ENCODE results near the gene PLEKHS1.
"Not testable (repeated sequence)": the region's sequence is repeated elsewhere in the genome, so short reads cannot be mapped to it uniquely, and the experiment has no call there.

The PLEKHS1 gene

DNA sequence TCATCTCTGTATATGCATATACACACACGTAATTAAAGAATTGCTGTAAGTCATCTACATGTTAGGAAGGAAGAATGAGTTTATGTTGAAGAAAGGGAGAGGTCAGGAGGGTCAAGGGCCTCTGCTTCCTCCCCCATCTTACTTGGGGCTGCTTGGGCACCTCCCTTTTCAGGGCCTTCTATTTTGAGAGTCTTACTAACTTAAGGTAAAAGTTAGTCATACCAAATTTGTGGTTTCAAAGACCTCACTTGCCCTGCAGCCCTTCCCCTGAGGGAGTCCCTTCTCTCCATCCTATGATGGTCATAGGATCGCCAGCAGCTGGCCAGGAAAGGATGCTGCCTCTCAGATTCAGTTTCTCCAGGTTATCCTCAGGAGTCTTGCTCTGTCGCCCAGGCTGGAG is 2.6 kb downstream of the PLEKHS1 start:
- CTCF ChIA-PET = no interaction called here

DNA sequence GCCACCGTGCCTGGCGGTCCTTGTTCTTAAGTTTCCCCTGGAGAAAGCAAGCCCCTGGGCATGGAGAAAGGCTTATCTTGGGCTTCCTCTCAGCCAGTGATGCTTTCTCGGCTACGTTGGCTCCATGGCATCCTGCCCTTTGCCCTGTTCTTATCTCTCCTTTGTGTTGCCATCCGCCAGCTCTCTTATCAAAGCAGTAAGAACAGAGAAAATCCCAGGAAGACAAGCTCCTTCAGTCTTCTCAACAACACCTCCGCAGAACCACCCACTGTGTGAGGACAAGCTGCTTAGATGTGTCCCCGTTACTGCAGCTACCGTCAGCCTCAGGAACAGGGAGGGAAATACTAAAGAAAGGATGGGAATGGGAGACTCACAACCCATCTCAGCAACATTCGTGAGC is 3.3 kb downstream of the PLEKHS1 start:
- H3K27ac Mint-ChIP-seq = no peak overlapping the region
- no peaks in the 10 kb centered on the region for H3K36me3 Mint-ChIP-seq
- peaks cover 28% of the 10 kb centered on the region for H3K27me3 Mint-ChIP-seq
- CTCF ChIA-PET = no interaction called here
- H3K4me1 Mint-ChIP-seq = no peaks in the 10 kb centered on the region
- H3K4me3 Mint-ChIP-seq = no peak overlapping the region
- H3K9me3 Mint-ChIP-seq = no peaks in the 10 kb centered on the region
- no peak for DNase-seq

More for the DNA sequence above, 2.6 kb downstream of the PLEKHS1 start:
- H3K9me3 Mint-ChIP-seq = no peaks in the 10 kb centered on the region
- no peaks in the 10 kb centered on the region for H3K36me3 Mint-ChIP-seq
- peaks cover 28% of the 10 kb centered on the region for H3K27me3 Mint-ChIP-seq
- H3K4me3 Mint-ChIP-seq = no peak overlapping the region
- no peak overlapping the region for H3K27ac Mint-ChIP-seq
- no peak for DNase-seq
- no peaks in the 10 kb centered on the region for H3K4me1 Mint-ChIP-seq

DNA sequence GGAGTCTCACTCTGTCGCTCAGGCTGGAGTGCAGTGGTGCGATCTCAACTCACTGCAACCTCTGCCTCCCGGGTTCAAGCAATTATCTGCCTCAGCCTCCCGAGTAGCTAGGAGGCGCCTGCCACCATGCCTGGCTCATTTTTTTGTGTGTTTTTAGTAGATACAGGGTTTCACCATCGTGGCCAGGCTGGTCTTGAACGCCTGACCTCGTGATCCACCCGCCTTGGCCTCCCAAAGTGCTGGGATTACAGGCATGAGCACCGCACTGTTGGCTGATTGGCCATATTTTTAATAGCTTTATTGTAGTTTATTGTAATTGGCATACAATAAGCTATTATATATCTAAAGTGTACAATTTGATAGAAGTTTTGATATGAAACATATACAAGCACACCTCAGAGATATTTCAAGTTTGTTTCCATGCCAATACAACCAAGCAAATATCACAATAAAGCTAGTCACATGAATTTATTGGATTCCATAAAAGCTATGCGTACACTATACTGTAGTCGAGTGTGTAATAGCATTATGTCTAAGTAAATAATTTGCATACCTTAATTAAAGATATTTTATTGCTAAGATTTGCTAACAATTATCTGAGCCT is 5.6 kb downstream of the PLEKHS1 start:
- CTCF ChIA-PET = no interaction called here
- no peaks in the 10 kb centered on the region for H3K4me1 Mint-ChIP-seq
- H3K9me3 Mint-ChIP-seq = no peaks in the 10 kb centered on the region
- peaks cover 21% of the 10 kb centered on the region for H3K27me3 Mint-ChIP-seq
- no peak for DNase-seq
- H3K4me3 Mint-ChIP-seq = no peak overlapping the region
- no peaks in the 10 kb centered on the region for H3K36me3 Mint-ChIP-seq
- no peak overlapping the region for H3K27ac Mint-ChIP-seq

- no peak overlapping the region for H3K27ac Mint-ChIP-seq
- no peaks in the 10 kb centered on the region for H3K36me3 Mint-ChIP-seq
- CTCF ChIA-PET = no interaction called here
- no peak for DNase-seq
- H3K4me1 Mint-ChIP-seq = no peaks in the 10 kb centered on the region
- peaks cover 11% of the 10 kb centered on the region for H3K27me3 Mint-ChIP-seq
- H3K4me3 Mint-ChIP-seq = no peak overlapping the region
- H3K9me3 Mint-ChIP-seq = no peaks in the 10 kb centered on the region
Observed at GRCh38 chr10:113762083-113762482, 10.6 kb downstream of the PLEKHS1 start.

DNA sequence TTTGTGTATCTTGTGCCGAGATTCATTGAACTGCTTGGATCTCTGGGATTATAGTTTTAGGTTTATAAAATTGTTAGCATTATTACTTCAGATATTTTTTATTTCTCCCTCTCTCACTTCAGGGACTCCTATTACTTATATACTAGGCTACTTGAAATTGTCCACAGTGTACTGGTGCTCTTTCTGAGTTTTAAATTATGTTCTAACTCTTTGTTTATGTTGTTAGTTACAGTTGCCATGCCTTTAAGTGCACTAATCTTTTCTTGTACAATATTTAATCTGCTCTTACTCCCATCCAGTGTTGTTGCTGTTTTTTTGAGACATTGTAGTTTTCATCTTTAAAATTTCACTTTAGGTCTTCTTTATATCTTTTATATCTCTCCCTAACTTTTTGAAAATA is 13.1 kb downstream of the PLEKHS1 start:
- Mint-ChIP-seq H3K4me3 (no peak overlapping the region), H3K4me1 (no peaks in the 10 kb centered on the region), H3K36me3 (no peaks in the 10 kb centered on the region), H3K27me3 (peaks cover 20% of the 10 kb centered on the region), H3K9me3 (no peaks in the 10 kb centered on the region), H3K27ac (no peak overlapping the region)
- no peak for DNase-seq
- CTCF ChIA-PET = no interaction called here

DNA sequence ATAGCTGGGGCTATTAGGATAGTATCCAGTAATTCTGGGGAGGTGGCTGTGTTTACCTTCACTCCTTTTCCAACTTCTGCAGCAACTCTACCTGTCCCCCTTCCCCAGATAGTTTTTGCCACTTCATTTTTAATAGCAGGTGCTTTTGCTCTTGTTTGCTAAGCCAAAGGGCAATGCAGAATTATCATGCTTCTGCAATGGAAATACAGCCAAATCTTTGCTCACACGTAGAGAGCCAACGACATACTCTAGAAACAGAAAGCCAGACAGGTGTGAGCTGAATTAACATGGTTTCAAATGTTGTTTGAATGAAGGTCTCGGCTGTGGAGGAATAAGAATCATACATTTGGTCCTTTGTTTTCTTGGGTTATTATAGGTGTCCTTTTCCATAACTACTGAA is 14.4 kb downstream of the PLEKHS1 start:
- H3K27ac Mint-ChIP-seq = no peak overlapping the region
- CTCF ChIA-PET = no interaction called here
- no peaks in the 10 kb centered on the region for H3K9me3 Mint-ChIP-seq
- DNase-seq = no peak
- H3K4me3 Mint-ChIP-seq = no peak overlapping the region
- H3K27me3 Mint-ChIP-seq = peaks cover 27% of the 10 kb centered on the region
- H3K4me1 Mint-ChIP-seq = no peaks in the 10 kb centered on the region
- no peaks in the 10 kb centered on the region for H3K36me3 Mint-ChIP-seq

- Mint-ChIP-seq H3K4me3 (no peak overlapping the region), H3K27me3 (peaks cover 27% of the 10 kb centered on the region), H3K9me3 (no peaks in the 10 kb centered on the region), H3K4me1 (no peaks in the 10 kb centered on the region), H3K27ac (no peak overlapping the region), H3K36me3 (no peaks in the 10 kb centered on the region)
- CTCF ChIA-PET = no interaction called here
- DNase-seq = no peak
Observed at GRCh38 chr10:113767222-113767621, 15.7 kb downstream of the PLEKHS1 start.

DNA sequence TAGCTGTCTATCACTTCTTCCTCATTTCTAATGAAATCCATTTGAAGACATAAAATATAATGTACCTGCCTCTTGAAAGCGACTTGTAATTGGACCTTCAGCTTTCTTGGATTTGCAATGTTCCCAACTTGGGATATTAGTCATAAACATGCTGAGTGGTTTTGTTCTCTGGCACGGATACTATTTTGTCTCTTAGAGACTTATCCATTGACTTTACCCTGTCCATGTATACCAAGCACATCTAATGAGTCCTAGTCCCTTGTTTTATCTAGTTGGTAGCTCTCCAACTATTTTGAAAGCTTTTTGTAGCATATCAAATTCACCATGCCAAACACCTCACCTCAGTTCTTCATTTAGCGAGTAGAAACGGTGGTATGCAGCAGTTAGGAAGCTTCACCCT is 18.9 kb downstream of the PLEKHS1 start:
- no peak overlapping the region for H3K27ac Mint-ChIP-seq
- no peak overlapping the region for H3K4me3 Mint-ChIP-seq
- no peaks in the 10 kb centered on the region for H3K36me3 Mint-ChIP-seq
- DNase-seq = no peak
- H3K9me3 Mint-ChIP-seq = no peaks in the 10 kb centered on the region
- H3K4me1 Mint-ChIP-seq = no peaks in the 10 kb centered on the region
- peaks cover 19% of the 10 kb centered on the region for H3K27me3 Mint-ChIP-seq
- CTCF ChIA-PET = no interaction called here

GRCh38 chr10:113771131-113771530 is 19.6 kb downstream of the PLEKHS1 start:
- DNase-seq, CTCF ChIA-PET, H3K9me3 Mint-ChIP-seq, H3K4me3 Mint-ChIP-seq, H3K4me1 Mint-ChIP-seq, H3K36me3 Mint-ChIP-seq, H3K27ac Mint-ChIP-seq: not testable (repeated sequence)
- peaks cover 25% of the 10 kb centered on the region for H3K27me3 Mint-ChIP-seq

DNA sequence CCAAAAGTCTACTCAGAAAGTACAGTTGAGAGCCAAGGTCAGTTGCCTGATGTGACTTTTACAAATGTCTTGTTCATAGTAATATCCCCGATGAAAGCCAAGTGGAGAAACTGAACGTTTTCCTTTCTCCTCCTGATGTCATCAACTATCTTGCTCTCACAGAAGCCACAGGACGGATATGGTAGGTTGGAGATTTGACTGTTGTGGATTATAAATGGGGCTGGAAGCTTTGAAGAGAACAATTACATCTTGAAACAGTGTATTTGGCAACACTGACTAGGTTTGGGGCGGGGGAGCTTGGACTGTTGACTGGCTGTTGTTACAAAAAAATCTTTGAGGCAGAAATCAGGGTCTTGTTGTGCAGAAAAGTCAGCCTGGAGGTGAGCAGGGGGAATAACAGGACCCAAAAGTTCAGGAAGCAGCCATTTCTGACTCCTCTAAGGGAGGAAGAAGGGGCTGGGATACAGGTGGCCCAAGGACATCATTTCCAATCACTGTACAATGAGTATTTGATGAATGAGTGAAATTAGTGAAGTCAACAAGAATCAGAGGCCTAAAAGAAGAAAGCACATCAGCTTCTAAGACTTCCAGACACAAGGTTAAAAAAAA is 24.3 kb downstream of the PLEKHS1 start:
- Mint-ChIP-seq H3K27ac (no peak overlapping the region), H3K27me3 (peaks cover 9% of the 10 kb centered on the region), H3K4me1 (no peaks in the 10 kb centered on the region), H3K9me3 (no peaks in the 10 kb centered on the region), H3K4me3 (no peak overlapping the region), H3K36me3 (no peaks in the 10 kb centered on the region)
- no peak for DNase-seq
- CTCF ChIA-PET = no interaction called here

DNA sequence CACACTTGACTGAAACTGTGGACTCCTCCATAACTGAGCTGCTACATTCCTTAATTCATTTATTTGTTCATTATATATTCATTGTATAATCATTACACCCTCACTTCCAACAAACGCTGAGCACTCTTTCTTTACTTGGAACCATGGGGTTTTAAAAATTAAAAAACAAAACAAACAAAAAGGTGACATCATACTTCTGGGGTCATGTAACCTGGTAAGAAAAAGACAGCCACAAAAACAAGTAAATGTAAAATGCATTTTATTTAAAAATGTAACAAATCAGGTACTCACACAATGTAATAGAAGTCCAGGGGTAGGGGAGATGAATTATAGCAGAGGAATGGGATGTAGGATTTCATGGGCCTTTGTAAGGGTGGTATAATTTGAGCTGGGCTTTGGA is 25.1 kb downstream of the PLEKHS1 start:
- CTCF ChIA-PET = no interaction called here
- H3K27me3 Mint-ChIP-seq = peaks cover 11% of the 10 kb centered on the region
- no peak overlapping the region for H3K4me3 Mint-ChIP-seq
- H3K9me3 Mint-ChIP-seq = no peaks in the 10 kb centered on the region
- H3K4me1 Mint-ChIP-seq = no peaks in the 10 kb centered on the region
- DNase-seq = no peak
- H3K36me3 Mint-ChIP-seq = no peaks in the 10 kb centered on the region
- H3K27ac Mint-ChIP-seq = no peak overlapping the region

GRCh38 chr10:113780681-113781250 is 29.3 kb downstream of the PLEKHS1 start:
- Mint-ChIP-seq H3K9me3 (no peaks in the 10 kb centered on the region), H3K4me1 (no peaks in the 10 kb centered on the region), H3K27ac (no peak overlapping the region), H3K36me3 (no peaks in the 10 kb centered on the region), H3K27me3 (peaks cover 18% of the 10 kb centered on the region), H3K4me3 (no peak overlapping the region)
- DNase-seq = no peak
- CTCF ChIA-PET = interaction anchor here (1.1 to 1.6 kb wide), 2 partner anchors 76 to 79 kb away, joined by 3 read pairs; no protein-coding TSS in a partner anchor

GRCh38 chr10:113782367-113782766 is 30.9 kb downstream of the PLEKHS1 start:
- CTCF ChIA-PET = no interaction called here
- Mint-ChIP-seq H3K9me3 (no peaks in the 10 kb centered on the region), H3K27me3 (peaks cover 14% of the 10 kb centered on the region), H3K27ac (no peak overlapping the region), H3K4me1 (no peaks in the 10 kb centered on the region), H3K36me3 (no peaks in the 10 kb centered on the region), H3K4me3 (no peak overlapping the region)
- no peak for DNase-seq

GRCh38 chr10:113782986-113783704 is 31.7 kb downstream of the PLEKHS1 start:
- Mint-ChIP-seq H3K36me3 (no peaks in the 10 kb centered on the region), H3K27me3 (peaks cover 14% of the 10 kb centered on the region)

DNA sequence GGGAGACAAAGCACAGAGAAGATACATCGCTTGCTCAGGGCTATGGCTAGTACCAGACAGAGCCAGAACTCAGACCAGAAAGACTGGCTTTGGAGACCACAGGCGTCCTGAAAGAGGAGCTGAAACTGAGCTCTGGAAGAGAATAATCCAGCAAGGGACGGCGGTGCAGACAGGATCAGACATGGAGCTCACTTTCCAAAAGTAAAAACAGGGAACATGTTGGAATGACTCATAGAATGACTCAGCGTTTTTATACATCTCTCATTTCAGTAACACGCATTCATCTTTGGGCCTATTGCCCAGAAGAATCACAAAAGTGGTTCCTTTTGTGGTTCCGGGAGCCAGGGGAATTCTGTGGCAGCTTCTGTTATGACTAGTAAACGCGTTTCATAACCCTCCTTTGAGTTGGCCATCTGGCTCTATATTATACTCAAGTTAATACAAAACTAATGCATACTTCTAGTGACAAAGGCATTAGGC is 37.2 kb downstream of the PLEKHS1 start:
- CTCF ChIA-PET = no interaction called here
- H3K4me3 Mint-ChIP-seq = no peak overlapping the region
- H3K36me3 Mint-ChIP-seq = no peaks in the 10 kb centered on the region
- no peaks in the 10 kb centered on the region for H3K4me1 Mint-ChIP-seq
- peaks cover 11% of the 10 kb centered on the region for H3K27me3 Mint-ChIP-seq
- DNase-seq = no peak
- H3K9me3 Mint-ChIP-seq = no peaks in the 10 kb centered on the region
- H3K27ac Mint-ChIP-seq = no peak overlapping the region

More at GRCh38 chr10:113782986-113783704, 31.7 kb downstream of the PLEKHS1 start:
- H3K27ac Mint-ChIP-seq = no peak overlapping the region
- CTCF ChIA-PET = no interaction called here
- no peaks in the 10 kb centered on the region for H3K4me1 Mint-ChIP-seq
- no peaks in the 10 kb centered on the region for H3K9me3 Mint-ChIP-seq
- no peak overlapping the region for H3K4me3 Mint-ChIP-seq
- no peak for DNase-seq

All from activated naive CD4-positive, alpha-beta T cell treated with anti-CD3 and anti-CD28 coated beads, Interleukin-2, amount 10 ng/mL, durations not matched to agents 7 days and 5 days (primary cell).